Osteoblast (primary cell): ENCODE measurements around the gene DUS1L. TPM values are rescaled to one million over a fixed set of nuclear protein-coding genes. Genes with fewer than 3 reads are reported as not detected.

Source experiments
- DNase-seq: peaks from one replicate; pipeline ENCODE4 v3.0.0; 2011; ENCODE audit warnings: low spot score, mixed read lengths; ENCODE audit not compliant: insufficient read length; ENCODE audit errors: missing footprints
- H2AFZ ChIP-seq: 2 replicates; pipeline ENCODE4 v1.6.0; 2011; ENCODE audit warnings: mild to moderate bottlenecking, low read length
- H3K27ac ChIP-seq: 2 replicates; pipeline ENCODE4 v1.5.1; 2011; ENCODE audit warnings: mild to moderate bottlenecking, low read depth, low read length, moderate library complexity
- H3K27me3 ChIP-seq: 2 replicates; pipeline ENCODE4 v1.6.0; 2012; ENCODE audit warnings: mild to moderate bottlenecking, control low read depth, inconsistent platforms, low read length, moderate library complexity; ENCODE audit not compliant: insufficient read depth
- H3K36me3 ChIP-seq: 2 replicates; pipeline ENCODE4 v1.5.1; 2011; ENCODE audit warnings: mild to moderate bottlenecking, low read length, control low read depth, moderate library complexity; ENCODE audit not compliant: insufficient read depth
- H3K4me1 ChIP-seq: 2 replicates; pipeline ENCODE4 v1.5.1; 2011; ENCODE audit warnings: mild to moderate bottlenecking, low read length, control low read depth, moderate library complexity; ENCODE audit not compliant: insufficient read depth
- H3K4me2 ChIP-seq: 2 replicates; pipeline ENCODE4 v1.6.0; 2011; ENCODE audit warnings: mild to moderate bottlenecking, low read length; ENCODE audit not compliant: insufficient read depth
- H3K4me3 ChIP-seq: fragments of 200-600 bp; sonication (generic); 3 replicates; pipeline ENCODE4 v1.5.1; 2012; ENCODE audit warnings: mild to moderate bottlenecking, low read length, inconsistent platforms; ENCODE audit not compliant: insufficient read depth
- H3K79me2 ChIP-seq: 2 replicates; pipeline ENCODE4 v1.6.0; 2012; ENCODE audit warnings: mild to moderate bottlenecking, low read length, control low read depth, inconsistent platforms; ENCODE audit not compliant: insufficient read depth
- H3K9me3 ChIP-seq: 2 replicates; pipeline ENCODE4 v1.5.1; 2011; ENCODE audit warnings: low read depth, low read length, control low read depth
- H4K20me1 ChIP-seq: 2 replicates; pipeline ENCODE4 v1.6.0; 2012; ENCODE audit warnings: mild to moderate bottlenecking, low read length, control low read depth; ENCODE audit not compliant: insufficient read depth
- total RNA-seq: library from RNA; depleted of rRNA; stranded (reverse); fragments of >200 nt; gene quantifications from 2 replicates; pipeline ENCODE4 v1.2.3, GENCODE V29; 2012
- TF ChIP-seq, protein P1 (sequence below): IDR thresholded peaks from 2 replicates; pipeline ENCODE4 v1.5.1; 2011; ENCODE audit warnings: mild to moderate bottlenecking, low read depth, low read length, moderate library complexity; ENCODE audit errors: extremely low read depth

Gene DUS1L
- 43.8 and 43.9 TPM in 2 replicates for total RNA-seq

- Histone ChIP-seq H3K36me3 (peaks cover 28% of the 10 kb centered on the region), H4K20me1 (peaks cover 7% of the 10 kb centered on the region), H3K79me2 (peaks cover 32% of the 10 kb centered on the region), H3K4me3 (peak within 1 kb of the TSS; percentile 88), H3K4me2 (peak within 1 kb of the TSS; percentile 95), H3K27ac (peak within 1 kb of the TSS; percentile 71), H3K4me1 (peaks cover 17% of the 10 kb centered on the region), H3K27me3 (no peaks in the 10 kb centered on the region), H2AFZ (peak within 1 kb of the TSS; percentile 98), H3K9me3 (no peaks in the 10 kb centered on the region)
- peak; percentile 99 for DNase-seq
- TF ChIP-seq, protein P1, sequence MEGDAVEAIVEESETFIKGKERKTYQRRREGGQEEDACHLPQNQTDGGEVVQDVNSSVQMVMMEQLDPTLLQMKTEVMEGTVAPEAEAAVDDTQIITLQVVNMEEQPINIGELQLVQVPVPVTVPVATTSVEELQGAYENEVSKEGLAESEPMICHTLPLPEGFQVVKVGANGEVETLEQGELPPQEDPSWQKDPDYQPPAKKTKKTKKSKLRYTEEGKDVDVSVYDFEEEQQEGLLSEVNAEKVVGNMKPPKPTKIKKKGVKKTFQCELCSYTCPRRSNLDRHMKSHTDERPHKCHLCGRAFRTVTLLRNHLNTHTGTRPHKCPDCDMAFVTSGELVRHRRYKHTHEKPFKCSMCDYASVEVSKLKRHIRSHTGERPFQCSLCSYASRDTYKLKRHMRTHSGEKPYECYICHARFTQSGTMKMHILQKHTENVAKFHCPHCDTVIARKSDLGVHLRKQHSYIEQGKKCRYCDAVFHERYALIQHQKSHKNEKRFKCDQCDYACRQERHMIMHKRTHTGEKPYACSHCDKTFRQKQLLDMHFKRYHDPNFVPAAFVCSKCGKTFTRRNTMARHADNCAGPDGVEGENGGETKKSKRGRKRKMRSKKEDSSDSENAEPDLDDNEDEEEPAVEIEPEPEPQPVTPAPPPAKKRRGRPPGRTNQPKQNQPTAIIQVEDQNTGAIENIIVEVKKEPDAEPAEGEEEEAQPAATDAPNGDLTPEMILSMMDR: no peak
Measured at GRCh38 chr17:82065638-82066303, at the start of gene DUS1L. DUS1L (minus strand) TSS chr17:82065804; CDS start chr17:82065059, 745 bp downstream.

DNA sequence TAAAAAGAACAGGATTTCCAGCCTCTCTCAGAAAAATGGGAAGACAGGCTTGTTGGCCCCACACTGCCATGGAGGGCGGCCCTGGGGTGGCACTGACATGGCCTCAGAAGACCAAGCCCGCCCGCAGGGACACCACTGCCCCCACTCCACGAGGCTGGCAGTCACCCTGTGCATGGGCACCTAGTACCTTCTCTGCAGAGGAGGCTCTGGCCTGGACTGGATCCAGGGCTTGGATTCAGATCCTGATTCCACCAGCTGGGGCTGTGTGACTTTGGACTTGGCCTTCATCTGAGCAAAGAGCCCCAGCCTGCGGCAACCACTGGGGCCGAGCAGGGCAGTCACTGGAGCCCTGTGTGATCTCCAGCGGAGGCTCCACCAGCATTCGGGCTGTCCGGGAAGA is 49.3 kb upstream of the DUS1L start:
- H3K9me3 ChIP-seq: no peaks in the 10 kb centered on the region
- no peaks in the 10 kb centered on the region for H4K20me1 ChIP-seq
- H3K4me3 ChIP-seq: no peak overlapping the region
- DNase-seq: peak; percentile 53
- no peak overlapping the region for H2AFZ ChIP-seq
- H3K79me2 ChIP-seq: no peaks in the 10 kb centered on the region
- H3K27me3 ChIP-seq: no peaks in the 10 kb centered on the region
- H3K4me1 ChIP-seq: peaks cover 4% of the 10 kb centered on the region
- TF ChIP-seq, protein P1: no peak
- peaks cover 7% of the 10 kb centered on the region for H3K36me3 ChIP-seq
- H3K4me2 ChIP-seq: no peak overlapping the region
- no peak overlapping the region for H3K27ac ChIP-seq

GRCh38 chr17:82114447-82114846 is 48.8 kb upstream of the DUS1L start:
- TF ChIP-seq, protein P1: no peak
- Histone ChIP-seq H3K4me2 (no peak overlapping the region), H3K9me3 (no peaks in the 10 kb centered on the region), H3K27ac (no peak overlapping the region), H3K4me3 (no peak overlapping the region), H3K79me2 (no peaks in the 10 kb centered on the region), H2AFZ (no peak overlapping the region), H3K27me3 (no peaks in the 10 kb centered on the region), H4K20me1 (no peaks in the 10 kb centered on the region), H3K36me3 (peaks cover 7% of the 10 kb centered on the region), H3K4me1 (no peaks in the 10 kb centered on the region)
- no peak for DNase-seq

DNA sequence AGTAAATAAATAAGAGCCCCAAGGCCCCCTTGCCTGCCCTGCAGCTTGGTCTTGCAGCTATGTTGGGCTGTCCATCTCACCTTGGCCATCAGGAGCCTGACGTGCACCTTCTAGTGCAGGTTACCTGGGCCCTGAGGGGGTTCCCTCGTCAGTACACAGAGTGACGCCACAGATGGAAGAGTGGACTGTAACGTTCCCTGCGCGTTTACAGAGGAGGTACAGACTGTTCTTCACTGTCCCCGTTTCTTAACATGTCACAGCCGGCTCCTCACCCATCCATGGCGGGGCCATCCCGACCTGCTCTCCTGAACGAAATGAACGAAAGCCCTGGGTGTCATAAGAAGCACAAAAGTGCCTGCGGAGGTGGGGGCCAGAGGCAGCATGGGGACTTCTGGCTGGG is 48.3 kb upstream of the DUS1L start:
- H2AFZ ChIP-seq: no peak overlapping the region
- H4K20me1 ChIP-seq: no peaks in the 10 kb centered on the region
- no peaks in the 10 kb centered on the region for H3K4me1 ChIP-seq
- H3K36me3 ChIP-seq: peaks cover 7% of the 10 kb centered on the region
- no peaks in the 10 kb centered on the region for H3K9me3 ChIP-seq
- H3K27ac ChIP-seq: no peak overlapping the region
- no peak overlapping the region for H3K4me2 ChIP-seq
- DNase-seq: peak; percentile 25
- TF ChIP-seq, protein P1: no peak
- no peaks in the 10 kb centered on the region for H3K27me3 ChIP-seq
- H3K79me2 ChIP-seq: no peaks in the 10 kb centered on the region
- H3K4me3 ChIP-seq: no peak overlapping the region
